ENCODE results near the gene TSSK2. TPM values are rescaled to one million over a fixed set of nuclear protein-coding genes. Genes with fewer than 3 reads are reported as not detected.
A peak's percentile ranks its signal among the peaks of the same experiment; 100 is the strongest.

The TSSK2 gene
- total RNA-seq, 1 donor from 2014 or later: not detected

DNA sequence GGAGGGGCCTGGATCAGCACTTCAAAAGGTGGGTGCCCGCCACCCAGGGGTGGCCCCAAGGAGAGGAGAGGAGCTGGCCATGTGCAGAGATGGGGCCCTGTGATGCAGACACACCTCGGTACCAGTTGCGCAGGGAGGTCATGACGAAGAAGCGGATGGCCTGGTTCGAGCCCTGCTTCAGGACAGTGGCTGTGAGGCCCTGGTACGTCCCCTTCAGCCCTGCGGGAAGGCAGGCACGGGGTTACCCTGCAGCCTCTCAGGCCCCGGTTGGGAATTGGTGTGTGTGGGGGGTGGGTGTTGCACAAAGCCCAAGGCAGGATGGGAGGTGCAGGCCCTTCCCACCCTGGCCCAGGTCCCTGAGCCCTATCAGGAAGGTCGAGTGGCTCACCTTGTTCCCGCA lies 45.6 kb downstream of the TSSK2 start:
- Mint-ChIP-seq H3K9me3 (ENCODE audit: unreplicated experiment) (no peaks in the 10 kb centered on the region), H3K27ac (ENCODE audit: unreplicated experiment) (no peak overlapping the region), H3K36me3 (ENCODE audit: low read depth, unreplicated experiment) (peaks cover 8% of the 10 kb centered on the region), H3K4me3 (ENCODE audit: unreplicated experiment) (peak overlapping the region; percentile 74), H3K4me1 (ENCODE audit: low read depth, unreplicated experiment) (peaks cover 25% of the 10 kb centered on the region), H3K27me3 (ENCODE audit: low read depth, unreplicated experiment) (no peaks in the 10 kb centered on the region)
- Histone ChIP-seq H3K4me3 (ENCODE audit: insufficient read depth, low read depth, low read length) (no peak overlapping the region), H3K79me2 (ENCODE audit: insufficient read depth, low read length) (peaks cover 65% of the 10 kb centered on the region), H3K4me1 (ENCODE audit: insufficient read depth, low read length) (peaks cover 42% of the 10 kb centered on the region), H3K27ac (ENCODE audit: low read depth, low read length) (no peak overlapping the region), H3K27me3 (ENCODE audit: insufficient read depth, low read length) (no peaks in the 10 kb centered on the region), H2AFZ (ENCODE audit: low read depth, low read length) (no peak overlapping the region), H4K20me1 (ENCODE audit: insufficient read depth, low read length) (peaks cover 54% of the 10 kb centered on the region), H3K9me3 (ENCODE audit: insufficient read depth, low read depth, low read length) (no peaks in the 10 kb centered on the region), H3K9ac (ENCODE audit: low read length) (peak overlapping the region; percentile 82), H3K36me3 (ENCODE audit: insufficient read depth, low read length) (no peaks in the 10 kb centered on the region), H3K4me2 (ENCODE audit: low read length) (peak overlapping the region; percentile 85)
- FAIRE-seq: no peak
- DNase-seq (ENCODE audit: low read depth): no peak
- TF ChIP-seq, protein P1, sequence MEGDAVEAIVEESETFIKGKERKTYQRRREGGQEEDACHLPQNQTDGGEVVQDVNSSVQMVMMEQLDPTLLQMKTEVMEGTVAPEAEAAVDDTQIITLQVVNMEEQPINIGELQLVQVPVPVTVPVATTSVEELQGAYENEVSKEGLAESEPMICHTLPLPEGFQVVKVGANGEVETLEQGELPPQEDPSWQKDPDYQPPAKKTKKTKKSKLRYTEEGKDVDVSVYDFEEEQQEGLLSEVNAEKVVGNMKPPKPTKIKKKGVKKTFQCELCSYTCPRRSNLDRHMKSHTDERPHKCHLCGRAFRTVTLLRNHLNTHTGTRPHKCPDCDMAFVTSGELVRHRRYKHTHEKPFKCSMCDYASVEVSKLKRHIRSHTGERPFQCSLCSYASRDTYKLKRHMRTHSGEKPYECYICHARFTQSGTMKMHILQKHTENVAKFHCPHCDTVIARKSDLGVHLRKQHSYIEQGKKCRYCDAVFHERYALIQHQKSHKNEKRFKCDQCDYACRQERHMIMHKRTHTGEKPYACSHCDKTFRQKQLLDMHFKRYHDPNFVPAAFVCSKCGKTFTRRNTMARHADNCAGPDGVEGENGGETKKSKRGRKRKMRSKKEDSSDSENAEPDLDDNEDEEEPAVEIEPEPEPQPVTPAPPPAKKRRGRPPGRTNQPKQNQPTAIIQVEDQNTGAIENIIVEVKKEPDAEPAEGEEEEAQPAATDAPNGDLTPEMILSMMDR (IDR thresholded peaks at IDR 0.05; ENCODE audit: insufficient read depth, low read depth, low read length): no peak
- no peak for TF ChIP-seq EZH2 (IDR thresholded peaks at IDR 0.05; ENCODE audit: insufficient read depth, low read length)

DNA sequence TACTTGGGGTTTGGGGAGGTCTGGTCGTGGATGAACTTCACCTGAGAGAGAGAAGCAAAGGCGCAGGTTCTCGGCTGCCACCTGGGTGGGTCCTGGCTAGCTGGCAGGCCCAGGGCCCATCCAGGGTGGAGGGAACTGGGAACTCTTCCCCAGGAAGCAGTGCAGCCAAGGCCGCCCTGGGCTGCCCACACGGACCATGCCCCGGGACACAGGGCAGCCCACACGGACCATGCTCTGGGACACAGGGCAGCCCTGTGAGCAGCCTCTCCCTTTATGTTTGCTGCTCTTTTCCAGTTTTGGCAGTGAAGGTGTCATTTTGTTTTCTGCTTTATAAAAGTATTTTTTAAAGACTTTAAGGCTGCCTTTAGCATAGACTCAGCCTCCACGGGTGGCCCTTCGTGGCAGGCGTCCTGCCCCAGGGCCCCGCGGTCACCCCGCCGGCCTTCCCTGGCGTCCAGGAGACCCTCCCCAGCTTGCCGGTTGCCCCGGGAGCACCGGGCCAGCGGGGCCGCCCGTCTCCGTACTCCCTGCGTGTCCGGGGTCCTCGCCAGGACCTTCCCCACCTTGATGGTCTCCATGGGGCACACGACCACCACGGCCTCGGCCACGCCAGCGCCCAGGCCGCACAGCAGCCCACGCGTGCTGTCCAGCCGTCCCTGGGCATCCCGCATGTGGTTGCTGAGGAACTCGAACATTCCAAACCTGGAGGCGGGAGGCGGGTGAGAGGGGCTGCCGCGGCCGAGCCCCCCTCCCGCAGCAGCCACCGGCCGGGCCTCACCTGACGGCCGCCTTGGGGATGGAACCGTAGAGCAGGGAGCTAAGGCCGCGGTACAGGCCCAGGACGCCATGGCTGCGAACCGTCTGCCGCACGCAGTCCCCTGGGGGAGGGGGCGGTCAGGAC lies 46.3 kb downstream of the TSSK2 start:
- no peaks in the 10 kb centered on the region for H3K9me3 Mint-ChIP-seq (ENCODE audit: unreplicated experiment)
- H3K79me2 ChIP-seq (ENCODE audit: insufficient read depth, low read length): peaks cover 58% of the 10 kb centered on the region
- H4K20me1 ChIP-seq (ENCODE audit: insufficient read depth, low read length): peaks cover 51% of the 10 kb centered on the region
- H3K9me3 ChIP-seq (ENCODE audit: insufficient read depth, low read depth, low read length): no peaks in the 10 kb centered on the region
- H3K27ac Mint-ChIP-seq (ENCODE audit: unreplicated experiment): no peak overlapping the region
- H3K27me3 ChIP-seq (ENCODE audit: insufficient read depth, low read length): no peaks in the 10 kb centered on the region
- H3K4me1 Mint-ChIP-seq (ENCODE audit: low read depth, unreplicated experiment): peaks cover 27% of the 10 kb centered on the region
- peak overlapping the region; percentile 71 for H3K4me3 ChIP-seq (ENCODE audit: insufficient read depth, low read depth, low read length)
- H3K27ac ChIP-seq (ENCODE audit: low read depth, low read length): peak overlapping the region; percentile 19
- peak overlapping the region; percentile 73 for H2AFZ ChIP-seq (ENCODE audit: low read depth, low read length)
- peak overlapping the region; percentile 81 for H3K4me3 Mint-ChIP-seq (ENCODE audit: unreplicated experiment)
- DNase-seq (ENCODE audit: low read depth) (no peak), FAIRE-seq (no peak)
- H3K4me2 ChIP-seq (ENCODE audit: low read length): peak overlapping the region; percentile 85
- H3K36me3 ChIP-seq (ENCODE audit: insufficient read depth, low read length): no peaks in the 10 kb centered on the region
- TF ChIP-seq, protein P1 (IDR thresholded peaks at IDR 0.05; ENCODE audit: insufficient read depth, low read depth, low read length): no peak
- no peak for TF ChIP-seq EZH2 (IDR thresholded peaks at IDR 0.05; ENCODE audit: insufficient read depth, low read length)
- peaks cover 11% of the 10 kb centered on the region for H3K36me3 Mint-ChIP-seq (ENCODE audit: low read depth, unreplicated experiment)
- no peaks in the 10 kb centered on the region for H3K27me3 Mint-ChIP-seq (ENCODE audit: low read depth, unreplicated experiment)
- peak overlapping the region; percentile 82 for H3K9ac ChIP-seq (ENCODE audit: low read length)
- peaks cover 39% of the 10 kb centered on the region for H3K4me1 ChIP-seq (ENCODE audit: insufficient read depth, low read length)

Measured in astrocyte (in vitro differentiated cells and primary cell).